ENCODE data around the gene HIGD1A.

HIGD1A gene

GRCh38 chr3:42800251-42800650 is 4.0 kb downstream of the HIGD1A start:
- no peak overlapping the region for H3K27ac ChIP-seq (ENCODE audit: low read depth, low read length, severe bottlenecking)
- no peaks in the 10 kb centered on the region for H3K4me1 ChIP-seq (ENCODE audit: control insufficient read depth, insufficient read depth, low read length, poor library complexity, severe bottlenecking)
- WGBS, 2 experiments (ENCODE audit: insufficient coverage in 2 of 2) = 100% methylated on average over 1 of the region's 2 CpGs
- H3K9me3 ChIP-seq (ENCODE audit: control insufficient read depth, low read length) = no peaks in the 10 kb centered on the region
- H3K4me3 ChIP-seq (ENCODE audit: extremely low read depth, insufficient read depth, low read length, poor library complexity, severe bottlenecking) = no peak overlapping the region
- H3K36me3 ChIP-seq (ENCODE audit: control insufficient read depth, insufficient read depth, low read length) = peaks cover 37% of the 10 kb centered on the region

- Histone ChIP-seq H3K4me3 (ENCODE audit: extremely low read depth, insufficient read depth, low read length, poor library complexity, severe bottlenecking) (no peak overlapping the region), H3K4me1 (ENCODE audit: control insufficient read depth, insufficient read depth, low read length, poor library complexity, severe bottlenecking) (no peaks in the 10 kb centered on the region), H3K9me3 (ENCODE audit: control insufficient read depth, low read length) (no peaks in the 10 kb centered on the region), H3K36me3 (ENCODE audit: control insufficient read depth, insufficient read depth, low read length) (peaks cover 42% of the 10 kb centered on the region), H3K27ac (ENCODE audit: low read depth, low read length, severe bottlenecking) (no peak overlapping the region)
- WGBS, 2 experiments (ENCODE audit: insufficient coverage in 2 of 2) = 82% methylated on average over 7 of the region's 7 CpGs
Measured at GRCh38 chr3:42799376-42799775, 4.9 kb downstream of the HIGD1A start.

GRCh38 chr3:42796332-42796885 is 7.9 kb downstream of the HIGD1A start:
- Histone ChIP-seq H3K4me1 (ENCODE audit: control insufficient read depth, insufficient read depth, low read length, poor library complexity, severe bottlenecking) (no peaks in the 10 kb centered on the region), H3K4me3 (ENCODE audit: extremely low read depth, insufficient read depth, low read length, poor library complexity, severe bottlenecking) (no peak overlapping the region), H3K27ac (ENCODE audit: low read depth, low read length, severe bottlenecking) (no peak overlapping the region), H3K9me3 (ENCODE audit: control insufficient read depth, low read length) (no peaks in the 10 kb centered on the region), H3K36me3 (ENCODE audit: control insufficient read depth, insufficient read depth, low read length) (peaks cover 58% of the 10 kb centered on the region)
- whole genome bisulfite sequencing, 2 experiments (ENCODE audit: insufficient coverage in 2 of 2) = 90 to 92% methylated on average over 3 of the region's 5 CpGs

GRCh38 chr3:42795621-42796181 is 8.6 kb downstream of the HIGD1A start:
- WGBS, 2 experiments (ENCODE audit: insufficient coverage in 2 of 2) = 83% methylated on average over 1 of the region's 2 CpGs; no CpG with 5 or more reads in 1 of the 2 experiments
- Histone ChIP-seq H3K36me3 (ENCODE audit: control insufficient read depth, insufficient read depth, low read length) (peaks cover 51% of the 10 kb centered on the region), H3K4me3 (ENCODE audit: extremely low read depth, insufficient read depth, low read length, poor library complexity, severe bottlenecking) (no peak overlapping the region), H3K27ac (ENCODE audit: low read depth, low read length, severe bottlenecking) (no peak overlapping the region), H3K4me1 (ENCODE audit: control insufficient read depth, insufficient read depth, low read length, poor library complexity, severe bottlenecking) (no peaks in the 10 kb centered on the region), H3K9me3 (ENCODE audit: control insufficient read depth, low read length) (no peaks in the 10 kb centered on the region)

- 84 to 93% methylated on average over 4 of the region's 6 CpGs for WGBS, 2 experiments (ENCODE audit: insufficient coverage in 2 of 2)
- Histone ChIP-seq H3K4me3 (ENCODE audit: extremely low read depth, insufficient read depth, low read length, poor library complexity, severe bottlenecking) (no peak overlapping the region), H3K36me3 (ENCODE audit: control insufficient read depth, insufficient read depth, low read length) (peaks cover 57% of the 10 kb centered on the region), H3K9me3 (ENCODE audit: control insufficient read depth, low read length) (no peaks in the 10 kb centered on the region), H3K4me1 (ENCODE audit: control insufficient read depth, insufficient read depth, low read length, poor library complexity, severe bottlenecking) (no peaks in the 10 kb centered on the region), H3K27ac (ENCODE audit: low read depth, low read length, severe bottlenecking) (no peak overlapping the region)
Measured at GRCh38 chr3:42790714-42791229, 13.5 kb downstream of the HIGD1A start.

GRCh38 chr3:42786631-42787030 is 17.7 kb downstream of the HIGD1A start:
- Histone ChIP-seq H3K4me1 (ENCODE audit: control insufficient read depth, insufficient read depth, low read length, poor library complexity, severe bottlenecking) (no peaks in the 10 kb centered on the region), H3K9me3 (ENCODE audit: control insufficient read depth, low read length) (no peaks in the 10 kb centered on the region), H3K4me3 (ENCODE audit: extremely low read depth, insufficient read depth, low read length, poor library complexity, severe bottlenecking) (no peak overlapping the region), H3K27ac (ENCODE audit: low read depth, low read length, severe bottlenecking) (no peak overlapping the region), H3K36me3 (ENCODE audit: control insufficient read depth, insufficient read depth, low read length) (peaks cover 36% of the 10 kb centered on the region)
- 83 to 100% methylated on average over 1 to 2 of the region's 2 CpGs for WGBS, 2 experiments (ENCODE audit: insufficient coverage in 2 of 2)

- peaks cover 36% of the 10 kb centered on the region for H3K36me3 ChIP-seq (ENCODE audit: control insufficient read depth, insufficient read depth, low read length)
- H3K4me3 ChIP-seq (ENCODE audit: extremely low read depth, insufficient read depth, low read length, poor library complexity, severe bottlenecking) = no peak overlapping the region
Measured at GRCh38 chr3:42786212-42786611, 18.1 kb downstream of the HIGD1A start.

GRCh38 chr3:42780892-42781700 is 23.2 kb downstream of the HIGD1A start:
- Histone ChIP-seq H3K4me3 (ENCODE audit: extremely low read depth, insufficient read depth, low read length, poor library complexity, severe bottlenecking) (no peak overlapping the region), H3K4me1 (ENCODE audit: control insufficient read depth, insufficient read depth, low read length, poor library complexity, severe bottlenecking) (no peaks in the 10 kb centered on the region), H3K36me3 (ENCODE audit: control insufficient read depth, insufficient read depth, low read length) (peaks cover 27% of the 10 kb centered on the region), H3K27ac (ENCODE audit: low read depth, low read length, severe bottlenecking) (no peak overlapping the region), H3K9me3 (ENCODE audit: control insufficient read depth, low read length) (no peaks in the 10 kb centered on the region)
- WGBS, 2 experiments (ENCODE audit: insufficient coverage in 2 of 2) = 70 to 76% methylated on average over 6 of the region's 11 CpGs

More at GRCh38 chr3:42786212-42786611, 18.1 kb downstream of the HIGD1A start:
- no peak overlapping the region for H3K27ac ChIP-seq (ENCODE audit: low read depth, low read length, severe bottlenecking)
- no peaks in the 10 kb centered on the region for H3K4me1 ChIP-seq (ENCODE audit: control insufficient read depth, insufficient read depth, low read length, poor library complexity, severe bottlenecking)
- WGBS, 2 experiments (ENCODE audit: insufficient coverage in 2 of 2) = 100% methylated on average over 1 of the region's 1 CpG; no CpG with 5 or more reads in 1 of the 2 experiments
- H3K9me3 ChIP-seq (ENCODE audit: control insufficient read depth, low read length) = no peaks in the 10 kb centered on the region

GRCh38 chr3:42780398-42780797 is 23.9 kb downstream of the HIGD1A start:
- Histone ChIP-seq H3K36me3 (ENCODE audit: control insufficient read depth, insufficient read depth, low read length) (peaks cover 22% of the 10 kb centered on the region), H3K4me3 (ENCODE audit: extremely low read depth, insufficient read depth, low read length, poor library complexity, severe bottlenecking) (no peak overlapping the region), H3K4me1 (ENCODE audit: control insufficient read depth, insufficient read depth, low read length, poor library complexity, severe bottlenecking) (no peaks in the 10 kb centered on the region), H3K27ac (ENCODE audit: low read depth, low read length, severe bottlenecking) (no peak overlapping the region), H3K9me3 (ENCODE audit: control insufficient read depth, low read length) (no peaks in the 10 kb centered on the region)
- 100% methylated on average over 2 of the region's 3 CpGs; no CpG with 5 or more reads in 1 of the 2 experiments for WGBS, 2 experiments (ENCODE audit: insufficient coverage in 2 of 2)

- Histone ChIP-seq H3K36me3 (ENCODE audit: control insufficient read depth, insufficient read depth, low read length) (peaks cover 22% of the 10 kb centered on the region), H3K4me1 (ENCODE audit: control insufficient read depth, insufficient read depth, low read length, poor library complexity, severe bottlenecking) (no peaks in the 10 kb centered on the region), H3K9me3 (ENCODE audit: control insufficient read depth, low read length) (no peaks in the 10 kb centered on the region), H3K4me3 (ENCODE audit: extremely low read depth, insufficient read depth, low read length, poor library complexity, severe bottlenecking) (no peak overlapping the region), H3K27ac (ENCODE audit: low read depth, low read length, severe bottlenecking) (no peak overlapping the region)
- WGBS, 2 experiments (ENCODE audit: insufficient coverage in 2 of 2) = no CpG with 5 or more reads among the region's 2 CpGs
Measured at GRCh38 chr3:42778644-42779043, 25.6 kb downstream of the HIGD1A start.
